Endometrium (tissue), 2 donors: ENCODE results near the gene FNIP2.
"Not testable (repeated sequence)": the region's sequence is repeated elsewhere in the genome, so short reads cannot be mapped to it uniquely, and the experiment has no call there.

Experiments used
- FAIRE-seq: peaks from 2 replicates; lab custom pipeline; 2012; peaks lifted over from hg19 to GRCh38; lab: Jason Lieb, UNC
- donor health status: control.
- donor health status: control.

The FNIP2 gene

DNA sequence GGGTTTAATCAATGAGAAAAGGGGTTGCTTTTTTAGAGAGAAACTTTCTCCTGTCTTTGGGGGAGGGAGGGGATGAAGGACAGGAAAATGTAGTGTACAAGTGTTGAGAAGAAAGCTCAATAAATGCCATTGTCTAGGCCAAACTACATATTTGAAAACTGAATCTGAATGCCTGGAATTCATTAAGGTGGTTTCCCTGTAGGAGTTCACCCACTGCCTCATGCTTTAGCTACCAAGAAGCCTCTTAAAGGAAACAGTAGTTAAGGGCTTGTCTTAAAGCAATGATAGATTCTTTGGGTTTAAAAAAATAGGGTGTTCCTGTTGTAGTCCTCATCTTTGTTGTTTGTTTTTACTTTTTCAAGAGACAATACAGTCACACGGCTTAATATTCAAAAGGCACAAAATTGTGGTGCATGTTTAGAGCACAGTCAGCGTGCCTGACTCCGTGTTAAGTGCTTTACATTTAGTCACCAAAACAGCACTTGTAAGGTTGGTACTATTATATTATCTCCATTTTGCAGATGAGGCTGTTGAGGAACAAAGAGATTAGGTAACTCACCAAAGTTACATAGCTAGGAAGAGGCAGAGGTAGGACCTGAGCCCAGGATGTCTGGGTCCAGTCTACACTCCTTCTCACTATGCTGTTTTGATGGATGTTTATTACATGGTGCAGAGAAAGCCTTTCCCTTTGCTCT, 46.0 kb downstream of the FNIP2 start:
- no peak for FAIRE-seq

DNA sequence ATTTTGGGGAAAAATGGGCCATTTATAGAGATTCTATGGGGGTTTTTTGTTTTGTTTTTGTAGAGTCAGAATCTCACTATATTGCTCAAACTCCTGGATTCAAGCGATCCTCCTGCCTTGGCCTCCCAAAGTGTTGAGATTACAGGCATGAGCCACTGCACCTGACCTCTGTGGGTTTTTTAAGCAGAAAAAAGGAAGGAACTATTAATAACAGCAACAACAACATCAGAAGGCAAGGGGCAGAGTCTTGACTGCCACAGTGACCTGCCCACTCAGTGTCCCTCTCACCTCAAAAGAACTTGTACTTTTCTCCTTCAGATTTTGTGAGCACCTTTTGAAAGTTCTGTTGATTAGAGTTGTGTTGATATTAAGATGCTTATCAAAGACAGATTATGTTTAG, 48.1 kb downstream of the FNIP2 start:
- FAIRE-seq, result no peak

DNA sequence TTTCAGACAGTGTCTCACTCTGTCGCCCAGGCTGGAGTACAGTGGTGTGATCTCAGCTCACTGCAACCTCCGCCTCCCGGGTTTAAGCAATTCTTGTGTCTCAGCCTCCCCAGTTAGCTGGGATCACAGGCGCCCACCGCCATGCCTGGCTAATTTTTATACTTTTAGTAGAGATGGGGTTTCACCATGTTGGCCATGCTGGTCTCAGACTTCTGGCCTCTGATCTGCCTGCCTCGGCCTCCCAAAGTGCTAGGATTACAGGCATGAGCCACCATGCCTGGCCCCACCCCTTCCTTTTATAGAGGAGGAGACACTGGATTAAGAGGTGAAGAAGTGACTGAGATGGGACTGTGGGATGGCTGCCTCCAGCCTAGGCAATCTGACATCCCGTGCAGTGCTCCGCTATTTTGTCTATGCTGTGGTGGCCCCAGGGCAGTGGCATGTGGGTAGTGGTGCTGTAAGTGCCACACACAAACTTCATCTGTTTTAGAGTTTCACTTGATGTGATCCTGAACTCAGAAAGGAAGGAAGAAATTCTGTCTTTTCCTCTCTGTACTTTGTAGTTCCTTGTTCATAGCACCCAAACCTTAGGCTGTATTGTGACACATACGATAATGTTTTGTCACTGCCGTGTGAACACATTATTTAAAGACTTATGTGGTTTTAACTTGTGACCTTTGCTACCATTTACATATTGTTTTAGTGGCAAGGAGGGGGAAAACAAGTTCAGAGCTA, 48.9 kb downstream of the FNIP2 start:
- no peak for FAIRE-seq

DNA sequence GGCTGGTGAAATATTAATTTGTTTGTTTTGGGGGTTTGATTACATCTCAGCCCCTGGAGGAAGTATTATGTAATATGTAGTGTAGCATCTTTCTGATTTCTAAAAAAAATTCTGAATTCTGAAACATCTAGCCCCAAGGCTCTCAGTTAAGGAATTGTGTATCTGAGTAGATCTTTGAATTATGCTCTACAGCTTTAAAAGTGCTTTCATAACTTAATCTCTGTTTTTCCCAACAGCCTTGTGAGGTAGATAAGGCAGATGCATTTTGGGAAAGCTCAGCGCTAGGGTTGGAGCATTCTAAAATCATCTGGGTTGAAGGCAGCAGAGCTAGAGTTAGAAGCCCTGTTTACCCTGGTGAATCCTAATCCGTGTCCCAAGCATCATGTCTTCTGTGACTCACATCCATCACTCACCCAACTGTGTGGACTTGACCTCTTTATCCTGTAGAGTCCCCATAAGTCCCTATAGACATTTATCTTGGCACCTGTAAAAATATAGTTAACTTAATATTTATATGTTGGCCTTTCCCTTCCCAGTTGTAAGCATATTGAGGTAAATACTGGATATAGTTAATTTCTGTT, 49.8 kb downstream of the FNIP2 start:
- no peak for FAIRE-seq

DNA sequence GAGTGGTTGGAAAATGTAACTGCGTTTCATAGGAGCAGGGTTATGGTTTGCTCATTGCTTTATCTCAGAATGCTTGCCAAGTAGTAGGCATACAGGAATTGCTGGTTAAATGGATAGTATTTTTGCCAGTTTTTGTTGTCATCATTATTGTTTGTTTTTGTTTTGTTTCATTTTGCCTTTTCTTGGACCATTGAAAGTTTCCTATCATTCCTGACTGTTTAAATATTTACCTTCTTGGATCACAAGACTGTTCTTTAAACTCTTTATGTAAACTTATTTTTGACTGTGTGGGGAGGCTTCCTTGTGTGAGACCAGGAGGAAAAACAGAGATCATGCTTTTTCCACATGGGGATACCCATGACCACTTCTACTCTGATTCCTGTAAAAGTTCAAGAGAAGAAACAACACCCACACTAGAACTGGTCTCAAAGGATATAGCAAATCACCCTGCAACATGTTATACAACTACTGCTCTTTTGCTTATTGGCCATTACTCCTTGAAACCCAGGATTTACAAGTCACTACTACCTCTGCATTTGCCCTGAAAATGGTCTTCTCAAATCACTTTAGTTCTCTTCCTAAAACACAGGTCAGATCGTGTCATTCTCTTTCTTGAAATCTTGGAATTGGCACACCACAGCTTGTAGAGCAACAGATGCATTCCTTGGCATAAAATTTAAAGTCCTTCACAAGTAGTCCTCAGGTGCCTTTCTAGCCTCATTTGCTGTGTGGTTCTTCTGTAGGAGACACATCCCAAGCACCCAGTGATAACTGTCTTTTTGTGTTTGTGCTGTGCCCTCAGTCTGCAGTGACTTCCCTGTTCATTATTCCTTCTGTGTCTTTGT, 51.3 kb downstream of the FNIP2 start:
- FAIRE-seq, result no peak

DNA sequence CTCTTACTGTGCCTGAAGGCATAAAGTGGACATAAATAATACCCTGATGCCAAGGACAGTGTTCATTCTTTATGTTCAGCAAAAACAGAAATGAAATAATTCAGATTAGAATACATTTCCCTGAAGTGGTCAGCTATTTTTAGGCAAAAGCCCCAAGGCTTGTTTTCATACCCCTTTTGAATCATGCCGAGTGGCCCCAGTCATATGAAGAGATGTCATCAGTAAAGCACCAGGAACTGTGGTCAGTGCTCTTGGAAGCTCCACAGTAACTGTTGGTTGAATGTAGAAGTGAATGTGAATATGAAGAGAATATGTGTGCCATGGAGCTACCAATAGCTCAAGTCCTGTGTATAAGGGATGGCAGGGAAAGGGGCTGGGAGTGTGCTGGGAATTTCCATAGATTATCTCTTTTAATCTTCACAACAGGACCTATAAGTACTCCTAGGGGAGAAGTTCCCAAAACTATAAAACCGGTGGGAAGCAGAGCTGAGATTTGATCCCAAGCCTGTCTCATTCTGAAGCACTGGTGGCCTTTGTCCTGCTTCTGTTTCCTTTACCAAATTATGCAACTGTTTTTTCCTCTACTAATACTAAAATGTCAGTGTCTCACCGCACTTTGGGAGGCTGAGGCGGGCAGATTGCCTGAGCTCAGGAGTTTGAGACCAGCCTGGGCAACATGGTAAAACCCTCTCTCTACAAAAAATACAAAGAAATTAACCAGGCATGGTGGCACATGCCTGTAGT, 52.6 kb downstream of the FNIP2 start:
- FAIRE-seq, result no peak

DNA sequence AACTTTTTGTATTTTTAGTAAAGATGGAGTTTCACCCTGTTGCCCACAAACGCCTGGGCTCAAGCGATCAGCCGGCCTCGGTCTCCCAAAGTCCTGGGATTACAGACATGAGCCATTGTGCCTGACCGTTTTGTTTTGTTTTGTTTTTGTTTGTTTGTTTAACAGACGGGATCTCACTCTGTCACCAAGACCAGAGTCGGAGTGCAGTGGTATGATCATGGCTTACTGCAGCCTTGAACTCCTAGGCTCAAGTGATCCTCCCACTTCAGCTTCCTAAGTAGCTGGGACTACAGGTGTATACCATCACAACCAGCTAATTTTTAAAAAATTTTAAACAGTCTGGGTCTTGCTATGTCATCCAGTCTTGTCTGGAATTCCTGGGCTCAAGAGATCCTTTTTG, 53.5 kb downstream of the FNIP2 start:
- no peak for FAIRE-seq

DNA sequence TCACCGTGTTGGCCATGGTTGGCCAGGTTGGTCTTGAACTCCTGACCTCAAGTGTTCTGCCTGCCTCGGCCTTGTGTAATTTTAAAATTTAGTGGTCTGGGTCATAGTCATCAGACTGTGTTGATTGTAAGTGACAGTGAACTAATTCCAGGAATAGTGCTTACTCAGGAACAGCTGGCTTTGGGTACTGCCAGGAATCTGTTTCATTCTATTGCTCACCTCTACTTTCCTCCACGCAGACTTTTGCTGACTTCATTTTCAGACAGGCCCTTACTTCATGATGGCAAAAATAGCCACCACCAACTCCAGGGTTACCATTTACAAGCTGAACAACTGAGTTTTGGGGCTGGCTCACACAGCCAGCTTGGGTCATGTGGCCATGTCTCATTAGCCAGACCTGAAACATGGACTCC, 54.6 kb downstream of the FNIP2 start:
- FAIRE-seq, result no peak

DNA sequence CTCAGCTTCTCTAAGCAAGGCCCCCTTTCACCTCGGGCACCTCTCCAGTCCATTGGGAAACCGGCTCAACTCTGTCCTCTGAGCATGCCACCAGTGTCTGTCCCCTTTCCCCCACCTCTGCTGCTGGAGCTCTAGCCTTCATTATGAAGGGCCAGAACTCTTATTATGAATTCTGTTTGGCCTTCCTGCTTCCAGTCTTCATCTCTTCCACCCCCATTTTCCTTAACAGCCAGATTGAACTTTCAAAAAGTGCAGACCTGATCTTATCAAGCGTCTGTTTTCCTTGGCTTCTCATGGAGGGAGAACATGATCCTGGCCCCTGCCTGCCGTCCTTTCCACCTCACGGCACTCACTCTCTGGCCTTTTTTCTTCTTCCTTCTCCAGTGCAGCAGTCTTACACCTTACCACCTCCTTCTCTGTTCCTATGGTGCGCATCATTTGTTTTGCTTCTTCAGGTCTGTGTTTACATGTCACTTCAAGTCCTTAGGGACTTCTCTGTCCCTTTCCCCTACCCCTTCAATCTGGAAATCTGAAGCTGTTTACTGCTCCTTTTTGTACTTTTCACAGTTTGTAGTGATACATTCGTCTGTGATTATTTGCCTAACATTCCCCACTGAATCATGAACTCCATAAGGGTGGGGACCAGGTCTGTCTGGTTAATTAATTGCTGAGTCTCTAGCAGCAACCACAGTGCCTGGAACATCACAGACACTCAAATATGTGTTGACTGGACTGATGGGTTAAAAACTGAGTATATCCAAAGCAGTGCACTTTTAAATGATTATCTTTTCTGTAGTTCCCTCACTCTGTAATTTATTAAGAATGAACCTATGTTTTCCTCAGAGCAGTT, 55.8 kb downstream of the FNIP2 start:
- FAIRE-seq, result no peak

DNA sequence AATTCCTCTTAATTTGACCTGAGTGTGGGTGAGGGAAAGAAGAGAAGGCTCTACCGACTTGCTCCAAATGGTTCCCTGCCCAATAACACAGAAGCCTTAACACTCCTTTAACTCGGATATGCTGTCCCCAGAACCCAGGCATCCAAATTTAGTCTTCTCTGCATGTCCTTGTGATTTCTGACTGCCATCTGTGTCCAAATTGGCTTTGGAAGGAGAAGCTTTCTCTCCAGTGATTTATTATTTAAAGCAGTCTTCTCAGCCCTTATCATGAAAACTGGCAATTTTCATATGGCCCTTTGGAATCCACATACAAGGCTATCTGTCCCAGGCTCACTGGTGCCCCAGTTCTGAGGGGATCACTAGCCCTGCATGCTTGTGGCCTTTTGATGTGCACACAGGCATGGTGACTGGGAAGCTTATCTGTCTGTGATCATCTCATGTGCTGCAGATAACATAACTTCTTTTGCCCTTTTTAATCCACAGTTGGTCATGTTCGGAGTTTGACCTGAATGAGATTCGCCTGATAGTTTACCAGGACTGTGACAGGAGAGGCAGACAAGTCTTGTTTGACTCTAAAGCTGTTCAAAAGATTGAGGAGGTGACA, 56.7 kb downstream of the FNIP2 start:
- FAIRE-seq, result no peak

DNA sequence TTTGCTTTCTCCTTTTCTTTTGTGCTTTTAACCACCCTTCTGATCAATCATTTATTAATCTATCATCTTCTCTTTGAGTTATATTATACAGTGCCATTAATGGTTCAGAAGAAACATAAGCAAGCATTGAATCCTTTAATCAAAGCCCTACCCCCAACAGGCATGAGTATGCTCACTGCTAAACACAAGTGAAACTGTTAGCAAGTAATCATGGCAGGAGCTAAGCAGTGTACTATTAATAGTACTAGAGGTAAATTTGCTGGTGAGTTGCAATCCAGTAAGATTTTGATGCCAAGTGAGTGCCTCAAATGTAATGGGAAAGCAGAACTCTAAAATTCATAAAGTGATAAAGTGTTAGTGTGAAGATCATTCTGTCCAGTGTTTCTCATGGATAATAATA, 57.2 kb downstream of the FNIP2 start:
- FAIRE-seq, result no peak

DNA sequence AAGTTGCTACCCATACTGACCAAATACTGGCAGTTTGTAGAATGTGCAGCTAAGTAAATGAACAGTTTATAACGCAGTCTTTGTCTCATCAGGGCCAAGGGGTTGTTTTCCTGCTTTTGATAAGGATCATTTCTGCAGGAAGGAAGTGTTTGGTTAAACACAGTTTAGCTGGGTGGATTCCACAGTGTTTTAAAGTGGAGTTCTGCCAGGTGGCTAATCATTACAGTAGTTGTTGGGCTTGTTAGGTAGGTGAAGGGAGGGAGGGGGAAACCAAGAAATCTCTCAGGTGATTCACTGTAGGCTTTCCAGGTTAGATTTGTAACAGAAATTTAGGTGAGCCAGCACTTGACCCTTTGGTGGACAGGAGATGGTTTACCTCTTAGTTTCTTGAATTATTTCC, 58.1 kb downstream of the FNIP2 start:
- no peak for FAIRE-seq

DNA sequence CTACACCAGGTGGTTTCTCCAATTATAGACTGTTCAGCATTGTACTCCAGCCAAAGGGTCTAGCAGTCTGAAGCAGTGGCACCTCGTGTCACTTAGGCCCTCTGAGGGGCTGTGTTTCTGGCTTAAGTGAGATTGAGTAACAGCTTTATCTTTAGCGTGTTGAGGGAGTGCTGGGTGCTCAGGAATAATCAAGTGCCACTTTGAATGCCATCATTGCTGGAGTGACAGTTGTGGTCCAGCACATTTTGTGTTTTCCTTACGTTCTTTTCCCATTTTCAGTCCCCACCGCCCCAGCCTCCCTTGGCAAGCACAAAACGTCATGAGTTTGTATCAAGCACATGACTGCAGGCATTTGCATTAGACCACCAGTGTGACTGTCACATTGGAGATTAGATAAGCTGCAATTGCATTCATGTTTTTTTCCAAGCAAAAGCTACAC, 58.7 kb downstream of the FNIP2 start:
- no peak for FAIRE-seq

DNA sequence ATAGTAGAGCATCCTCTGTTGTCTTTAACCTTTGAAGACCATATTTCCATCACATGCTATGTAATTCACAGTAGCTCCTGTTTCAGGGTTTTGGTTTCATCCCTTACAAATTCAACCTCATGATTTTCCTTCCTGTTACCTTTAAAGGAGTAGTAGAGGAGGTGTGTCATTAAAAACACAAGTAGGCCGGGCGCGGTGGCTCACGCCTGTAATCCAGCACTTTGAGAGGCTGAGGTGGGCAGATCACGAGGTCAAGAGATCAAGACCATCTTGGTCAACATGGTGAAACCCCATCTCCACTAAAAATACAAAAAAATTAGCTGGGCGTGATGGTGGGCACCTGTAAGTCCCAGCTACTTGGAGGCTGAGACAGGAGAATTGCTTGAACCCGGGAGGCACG, 59.3 kb downstream of the FNIP2 start:
- FAIRE-seq, result not testable (repeated sequence)

DNA sequence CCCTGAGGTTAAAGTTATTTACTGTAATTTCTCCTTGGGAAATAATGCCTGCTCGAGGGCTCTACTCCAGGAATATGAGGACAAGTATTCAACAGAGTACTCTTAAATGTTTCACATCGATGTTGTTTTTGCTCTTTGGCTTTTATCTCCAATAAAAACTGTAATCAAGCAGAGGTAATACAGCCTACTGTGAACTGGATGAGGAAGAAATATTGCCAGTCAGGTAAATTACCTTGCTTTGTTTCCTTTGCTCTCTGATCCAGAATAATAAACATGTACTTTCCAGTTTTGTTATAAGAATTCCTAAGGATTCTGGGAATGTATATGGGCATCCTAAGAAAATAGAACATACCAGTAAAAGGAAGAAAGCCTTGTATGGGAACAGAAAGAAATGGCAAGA, 60.4 kb downstream of the FNIP2 start:
- FAIRE-seq, result no peak

DNA sequence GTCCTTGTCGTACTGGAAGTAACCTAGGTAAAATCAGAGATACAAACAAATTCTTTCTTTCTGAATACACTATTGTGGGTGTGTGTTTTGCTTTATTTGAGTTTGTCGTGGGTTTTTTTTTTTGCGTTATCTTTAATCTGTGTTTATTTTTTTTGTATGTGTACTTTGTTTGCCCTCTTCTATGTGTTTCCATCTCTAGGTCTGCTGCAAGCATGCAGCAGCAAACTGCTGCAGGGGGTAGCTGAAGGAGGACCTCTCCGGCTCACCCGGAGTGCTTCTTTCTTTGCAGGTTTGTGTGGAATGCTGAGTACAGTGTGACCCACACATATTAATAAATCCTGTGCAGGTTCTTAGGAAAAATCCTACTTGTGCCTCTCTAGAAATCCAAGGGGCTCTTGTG, 64.8 kb downstream of the FNIP2 start:
- FAIRE-seq, result no peak

DNA sequence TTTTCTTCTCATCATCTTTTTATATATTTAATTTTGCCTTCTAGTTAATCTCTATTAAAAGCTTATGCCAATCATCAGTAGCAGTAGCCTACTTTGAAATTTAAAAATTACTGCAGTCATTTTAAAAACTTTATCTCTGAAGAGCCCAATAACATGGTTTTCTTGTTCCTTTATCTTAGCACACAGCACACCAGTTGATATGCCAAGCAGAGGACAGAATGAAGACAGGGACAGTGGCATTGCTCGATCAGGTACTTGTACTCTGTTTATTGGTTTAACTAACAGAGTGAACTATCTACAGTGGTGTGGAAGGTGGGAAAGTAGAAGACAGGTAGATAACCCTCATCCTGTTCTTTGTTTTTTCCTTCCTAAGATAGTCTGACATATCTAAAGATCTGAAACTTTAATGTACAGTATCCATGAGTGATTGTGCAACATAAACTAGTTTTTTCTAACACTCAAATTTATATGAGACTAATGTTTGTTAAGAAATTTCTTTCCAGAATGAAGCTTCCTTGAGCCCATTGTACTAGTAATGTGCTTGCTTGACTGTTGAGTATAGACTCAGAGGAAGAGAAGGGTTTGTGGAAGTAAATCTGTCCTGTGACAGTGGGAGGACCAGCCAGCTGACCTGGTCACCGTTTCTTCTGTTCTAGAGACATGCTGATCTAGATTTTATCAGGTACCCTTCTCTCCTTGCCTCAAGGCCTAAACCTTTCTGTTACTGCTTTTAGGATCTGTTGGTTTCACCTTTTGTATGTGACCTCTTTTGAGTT, 66.6 kb downstream of the FNIP2 start:
- FAIRE-seq, result no peak

DNA sequence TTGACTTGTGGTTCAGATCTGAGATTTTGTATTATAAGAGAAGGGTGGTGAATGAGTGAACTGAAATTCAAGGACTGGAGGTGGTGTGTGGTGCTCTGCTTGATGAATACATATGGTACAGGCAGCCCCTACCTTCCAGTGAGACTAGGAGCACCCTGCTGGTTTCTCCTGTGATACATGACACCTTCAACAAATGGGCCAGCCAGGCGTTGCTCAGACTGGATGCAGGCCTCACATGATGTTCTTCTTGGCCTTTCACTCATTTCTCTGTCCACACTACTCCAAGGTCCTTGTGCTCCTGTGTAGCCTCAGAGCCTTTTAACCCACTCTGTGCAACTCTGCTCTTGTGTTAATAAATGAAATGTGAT, 67.2 kb downstream of the FNIP2 start:
- FAIRE-seq, result no peak

DNA sequence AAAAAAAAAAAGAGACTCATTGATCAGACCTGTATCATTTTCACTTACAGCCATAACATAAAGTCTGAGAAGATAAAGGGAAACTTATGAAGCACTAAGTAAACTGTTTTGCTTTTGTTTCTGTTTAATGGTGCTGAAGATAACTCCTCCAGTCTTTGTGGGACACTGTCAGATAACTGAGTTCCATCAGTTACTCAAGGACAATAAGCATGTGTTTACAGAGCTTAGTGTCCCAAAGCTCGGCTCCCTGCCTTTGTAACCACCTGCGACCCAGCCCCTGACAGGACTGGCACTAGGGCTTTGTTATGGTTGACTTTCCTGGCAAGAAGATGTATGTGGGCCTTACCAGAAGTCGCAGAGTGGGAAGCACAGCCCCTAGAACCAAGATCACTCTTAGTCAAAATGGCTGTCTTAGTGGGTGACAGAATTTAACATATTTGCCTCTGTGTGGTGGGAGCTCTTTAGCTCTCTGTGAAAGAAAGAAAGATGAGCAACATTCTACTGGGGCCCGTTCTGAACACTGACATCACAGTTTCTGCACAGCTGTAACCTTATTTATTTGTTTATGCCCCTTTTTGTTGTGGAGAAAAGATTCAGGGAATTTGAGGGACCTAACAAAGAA, 68.1 kb downstream of the FNIP2 start:
- FAIRE-seq, result no peak
